HCT116 (cell line): ENCODE results near the gene NPNT.

Experiments used
- CEBPB ChIP-seq: IDR thresholded peaks from 2 replicates; pipeline ENCODE4 v1.6.1; 2012; ENCODE audit warnings: low read depth
- EGR1 ChIP-seq: IDR thresholded peaks from 2 replicates; pipeline ENCODE4 v1.6.1; 2012; ENCODE audit warnings: low read depth
- EZH2 ChIP-seq: fragments of 200-600 bp; sonication (generic); IDR thresholded peaks from 2 replicates; pipeline ENCODE4 v1.6.1; 2017; ENCODE audit warnings: antibody characterized with exemption, mixed run types
- EZH2phosphoT487 ChIP-seq: fragments of 200-600 bp; IDR thresholded peaks from 2 replicates; pipeline ENCODE4 v1.6.1; 2018; ENCODE audit warnings: antibody characterized with exemption, borderline replicate concordance
- FOSL1 ChIP-seq: IDR thresholded peaks from 2 replicates; pipeline ENCODE4 v1.6.1; 2012; ENCODE audit warnings: low read depth
- POLR2A ChIP-seq: IDR thresholded peaks from 2 replicates; pipeline ENCODE4 v1.7.0; 2011; ENCODE audit warnings: borderline replicate concordance; ENCODE audit not compliant: insufficient read depth, insufficient read length; ENCODE audit errors: extremely low read depth
- POLR2AphosphoS5 ChIP-seq: IDR thresholded peaks from 2 replicates; pipeline ENCODE4 v1.6.1; 2011; ENCODE audit warnings: mild to moderate bottlenecking, low read depth, low read length, moderate library complexity
- RAD21 ChIP-seq: IDR thresholded peaks from 2 replicates; pipeline ENCODE4 v1.6.1; 2012; ENCODE audit warnings: low read depth, mild to moderate bottlenecking
- REST ChIP-seq: IDR thresholded peaks from 2 replicates; pipeline ENCODE4 v1.6.1; 2012; ENCODE audit warnings: low read depth
- YY1 ChIP-seq: IDR thresholded peaks from 2 replicates; pipeline ENCODE4 v1.6.1; 2011; ENCODE audit warnings: low read length, low read depth, moderate library complexity, mild to moderate bottlenecking; ENCODE audit not compliant: insufficient replicate concordance; ENCODE audit errors: extremely low read depth
- TF ChIP-seq, protein P1 (sequence below), 3 experiments: fragments of 200-600 bp in 1 of 3; sonication (generic) in 1 of 3; IDR thresholded peaks in 2 of 3; conservative IDR thresholded peaks in 1 of 3; 2 replicates each; pipeline ENCODE4 v1.5.1; 2012 to 2017; ENCODE audit warnings: low read depth in 2 of 3, low read length in 2 of 3, antibody characterized with exemption in 1 of 3, borderline replicate concordance in 1 of 3, control low read depth in 1 of 3, mild to moderate bottlenecking in 1 of 3, mixed read lengths in 1 of 3, mixed run types in 1 of 3, moderate library complexity in 1 of 3; ENCODE audit not compliant: insufficient read depth in 1 of 3
- TF ChIP-seq, protein P2 (sequence below): IDR thresholded peaks from 2 replicates; pipeline ENCODE4 v1.6.1; 2012

GRCh38 chr4:105912633-105913032 lies 17.4 kb downstream of the NPNT start:
- no peak for TF ChIP-seq REST
- TF ChIP-seq POLR2AphosphoS5 = no peak
- TF ChIP-seq EZH2 = no peak
- TF ChIP-seq, protein P1, sequence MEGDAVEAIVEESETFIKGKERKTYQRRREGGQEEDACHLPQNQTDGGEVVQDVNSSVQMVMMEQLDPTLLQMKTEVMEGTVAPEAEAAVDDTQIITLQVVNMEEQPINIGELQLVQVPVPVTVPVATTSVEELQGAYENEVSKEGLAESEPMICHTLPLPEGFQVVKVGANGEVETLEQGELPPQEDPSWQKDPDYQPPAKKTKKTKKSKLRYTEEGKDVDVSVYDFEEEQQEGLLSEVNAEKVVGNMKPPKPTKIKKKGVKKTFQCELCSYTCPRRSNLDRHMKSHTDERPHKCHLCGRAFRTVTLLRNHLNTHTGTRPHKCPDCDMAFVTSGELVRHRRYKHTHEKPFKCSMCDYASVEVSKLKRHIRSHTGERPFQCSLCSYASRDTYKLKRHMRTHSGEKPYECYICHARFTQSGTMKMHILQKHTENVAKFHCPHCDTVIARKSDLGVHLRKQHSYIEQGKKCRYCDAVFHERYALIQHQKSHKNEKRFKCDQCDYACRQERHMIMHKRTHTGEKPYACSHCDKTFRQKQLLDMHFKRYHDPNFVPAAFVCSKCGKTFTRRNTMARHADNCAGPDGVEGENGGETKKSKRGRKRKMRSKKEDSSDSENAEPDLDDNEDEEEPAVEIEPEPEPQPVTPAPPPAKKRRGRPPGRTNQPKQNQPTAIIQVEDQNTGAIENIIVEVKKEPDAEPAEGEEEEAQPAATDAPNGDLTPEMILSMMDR (IDR thresholded peaks at IDR 0.05 in 2 of 3, conservative IDR thresholded peaks at IDR 0.05 in 1 of 3; ENCODE audit: borderline replicate concordance in 1 of 3, insufficient read depth in 1 of 3, low read depth in 2 of 3, low read length in 2 of 3) = no peak
- TF ChIP-seq FOSL1 = no peak
- TF ChIP-seq RAD21 = no peak
- TF ChIP-seq, protein P2, sequence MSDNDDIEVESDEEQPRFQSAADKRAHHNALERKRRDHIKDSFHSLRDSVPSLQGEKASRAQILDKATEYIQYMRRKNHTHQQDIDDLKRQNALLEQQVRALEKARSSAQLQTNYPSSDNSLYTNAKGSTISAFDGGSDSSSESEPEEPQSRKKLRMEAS = no peak
- TF ChIP-seq POLR2A = no peak
- no peak for TF ChIP-seq EGR1
- no peak for TF ChIP-seq YY1
- no peak for TF ChIP-seq EZH2phosphoT487
- no peak for TF ChIP-seq CEBPB
